GM12873 (cell line): ENCODE data around the gene GSN.

Experiments used
- TF ChIP-seq, protein P1 (sequence below): IDR thresholded peaks from 2 replicates; pipeline ENCODE4 v1.5.1; 2012; ENCODE audit warnings: low read depth, mild to moderate bottlenecking, moderate library complexity, low read length, control low read depth; ENCODE audit not compliant: insufficient read depth; ENCODE audit errors: missing control alignments

GSN gene

DNA sequence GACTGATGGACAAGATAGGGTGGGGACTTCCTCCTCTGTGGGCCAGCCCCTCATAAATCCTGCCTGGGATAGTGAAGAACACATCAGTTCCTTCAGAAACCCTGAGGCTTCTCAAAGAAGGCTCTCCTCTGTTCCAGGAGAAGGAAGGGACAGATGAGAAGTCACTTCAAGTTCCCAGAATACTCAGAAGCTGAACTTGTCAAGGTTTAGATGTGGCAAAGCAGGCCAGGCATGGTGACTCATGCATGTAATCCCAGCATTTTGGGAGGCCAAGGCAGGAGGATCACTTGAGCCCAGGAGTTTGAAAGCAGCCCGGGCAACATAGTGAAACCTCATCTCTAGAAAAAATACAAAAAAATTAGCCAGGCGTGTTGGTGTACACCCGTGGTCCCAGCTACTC, 63.6 kb downstream of the GSN start:
- TF ChIP-seq, protein P1, sequence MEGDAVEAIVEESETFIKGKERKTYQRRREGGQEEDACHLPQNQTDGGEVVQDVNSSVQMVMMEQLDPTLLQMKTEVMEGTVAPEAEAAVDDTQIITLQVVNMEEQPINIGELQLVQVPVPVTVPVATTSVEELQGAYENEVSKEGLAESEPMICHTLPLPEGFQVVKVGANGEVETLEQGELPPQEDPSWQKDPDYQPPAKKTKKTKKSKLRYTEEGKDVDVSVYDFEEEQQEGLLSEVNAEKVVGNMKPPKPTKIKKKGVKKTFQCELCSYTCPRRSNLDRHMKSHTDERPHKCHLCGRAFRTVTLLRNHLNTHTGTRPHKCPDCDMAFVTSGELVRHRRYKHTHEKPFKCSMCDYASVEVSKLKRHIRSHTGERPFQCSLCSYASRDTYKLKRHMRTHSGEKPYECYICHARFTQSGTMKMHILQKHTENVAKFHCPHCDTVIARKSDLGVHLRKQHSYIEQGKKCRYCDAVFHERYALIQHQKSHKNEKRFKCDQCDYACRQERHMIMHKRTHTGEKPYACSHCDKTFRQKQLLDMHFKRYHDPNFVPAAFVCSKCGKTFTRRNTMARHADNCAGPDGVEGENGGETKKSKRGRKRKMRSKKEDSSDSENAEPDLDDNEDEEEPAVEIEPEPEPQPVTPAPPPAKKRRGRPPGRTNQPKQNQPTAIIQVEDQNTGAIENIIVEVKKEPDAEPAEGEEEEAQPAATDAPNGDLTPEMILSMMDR, result no peak

DNA sequence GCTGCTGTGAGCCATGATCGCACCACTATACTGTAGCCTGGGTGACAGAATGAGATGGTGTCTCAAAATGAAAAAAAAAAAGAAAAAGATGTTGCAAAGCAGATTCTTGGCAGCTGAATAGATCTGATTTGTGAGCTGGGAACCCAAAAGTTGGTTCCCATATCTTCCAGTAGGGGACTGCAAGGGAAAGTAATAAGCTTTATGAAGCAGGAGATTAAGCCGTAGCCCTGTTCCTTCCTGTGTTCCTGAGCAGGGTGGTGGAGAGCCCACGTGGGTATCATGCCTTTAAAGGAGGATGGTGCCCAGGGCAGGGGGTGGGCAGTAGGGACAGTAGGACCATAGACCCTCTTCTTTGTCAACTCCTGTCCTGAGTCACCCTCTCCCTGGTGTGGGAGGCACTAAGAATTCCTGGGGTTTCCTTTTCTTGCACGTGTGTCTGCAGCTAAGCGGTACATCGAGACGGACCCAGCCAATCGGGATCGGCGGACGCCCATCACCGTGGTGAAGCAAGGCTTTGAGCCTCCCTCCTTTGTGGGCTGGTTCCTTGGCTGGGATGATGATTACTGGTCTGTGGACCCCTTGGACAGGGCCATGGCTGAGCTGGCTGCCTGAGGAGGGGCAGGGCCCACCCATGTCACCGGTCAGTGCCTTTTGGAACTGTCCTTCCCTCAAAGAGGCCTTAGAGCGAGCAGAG, 64.2 kb downstream of the GSN start:
- TF ChIP-seq, protein P1, result no peak

DNA sequence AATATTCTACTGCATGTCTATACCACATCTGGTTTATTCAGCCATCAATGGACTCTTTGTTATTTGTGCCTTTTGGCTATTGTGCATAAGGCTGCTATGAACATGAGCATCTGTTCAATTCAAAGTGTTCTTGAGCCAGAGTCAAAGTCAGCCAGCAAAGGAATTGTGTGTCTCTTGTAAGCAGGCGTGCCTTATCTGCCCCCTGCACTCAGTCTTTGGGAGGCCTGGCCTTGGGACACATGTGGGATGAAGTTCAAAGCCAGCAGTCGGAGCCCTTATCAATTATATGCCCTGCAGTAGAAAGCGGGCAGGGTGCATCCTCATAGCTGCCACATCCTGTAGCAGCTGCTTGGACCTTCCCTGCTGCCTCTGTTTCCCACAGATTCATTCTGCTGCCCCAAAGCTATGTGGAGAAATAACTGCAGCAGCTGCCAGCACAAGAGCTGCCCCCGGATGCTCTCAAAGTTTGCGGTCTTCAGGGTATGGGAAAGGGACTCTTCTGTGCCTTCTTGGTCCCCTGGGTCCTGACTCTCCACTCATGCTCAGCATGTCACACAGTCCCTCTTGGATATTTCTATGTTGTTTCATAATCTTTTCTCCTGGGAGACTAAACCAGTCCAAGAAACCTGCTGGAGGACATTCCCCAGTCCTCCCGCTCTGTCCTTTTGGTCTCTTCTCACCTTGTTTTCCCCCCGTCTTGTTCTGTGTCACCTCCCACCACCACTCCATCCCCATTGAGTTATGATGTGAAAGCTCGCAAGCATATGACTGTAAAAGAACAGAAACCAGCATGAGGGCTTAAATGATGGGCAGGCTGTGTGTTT, 66.2 kb downstream of the GSN start:
- TF ChIP-seq, protein P1, result no peak

DNA sequence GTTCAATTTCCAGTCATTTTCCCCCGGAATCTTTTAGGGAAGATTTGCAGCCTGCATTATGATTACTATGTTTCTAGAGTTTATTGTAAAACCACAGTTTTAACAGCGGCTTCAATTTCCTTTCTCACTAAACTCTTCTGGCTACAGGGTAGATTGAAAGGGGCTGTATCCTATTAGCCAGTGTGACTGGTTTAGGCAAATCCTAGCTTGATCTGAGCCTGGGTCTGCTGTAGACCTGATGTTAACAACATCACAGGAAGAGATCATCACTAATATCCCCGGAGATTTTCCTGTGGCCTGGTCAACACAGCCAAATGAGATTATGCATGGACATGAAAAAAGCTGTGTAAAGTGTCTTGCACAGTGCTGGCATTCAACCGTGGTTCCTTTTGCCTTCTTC, 68.7 kb downstream of the GSN start:
- TF ChIP-seq, protein P1, result no peak

DNA sequence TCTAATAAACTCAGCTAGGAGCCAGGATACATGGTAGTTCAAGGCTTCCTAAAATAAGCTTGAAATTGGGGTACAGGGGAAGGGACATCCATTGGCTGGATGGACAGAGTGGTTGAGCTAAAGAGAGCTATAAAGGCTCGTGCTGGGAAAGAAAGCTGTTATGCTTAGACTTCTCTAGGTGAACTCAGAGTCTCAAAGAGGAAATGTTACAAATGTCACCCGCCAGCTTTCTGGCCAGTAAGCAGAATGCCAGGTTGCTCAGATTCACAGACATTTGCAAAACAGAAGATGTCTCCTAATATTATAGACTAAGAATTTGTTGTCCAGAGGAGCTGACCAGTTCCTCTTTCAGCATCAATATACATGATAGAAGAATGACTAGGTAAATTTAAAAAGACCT, 71.5 kb downstream of the GSN start:
- TF ChIP-seq, protein P1, result no peak

DNA sequence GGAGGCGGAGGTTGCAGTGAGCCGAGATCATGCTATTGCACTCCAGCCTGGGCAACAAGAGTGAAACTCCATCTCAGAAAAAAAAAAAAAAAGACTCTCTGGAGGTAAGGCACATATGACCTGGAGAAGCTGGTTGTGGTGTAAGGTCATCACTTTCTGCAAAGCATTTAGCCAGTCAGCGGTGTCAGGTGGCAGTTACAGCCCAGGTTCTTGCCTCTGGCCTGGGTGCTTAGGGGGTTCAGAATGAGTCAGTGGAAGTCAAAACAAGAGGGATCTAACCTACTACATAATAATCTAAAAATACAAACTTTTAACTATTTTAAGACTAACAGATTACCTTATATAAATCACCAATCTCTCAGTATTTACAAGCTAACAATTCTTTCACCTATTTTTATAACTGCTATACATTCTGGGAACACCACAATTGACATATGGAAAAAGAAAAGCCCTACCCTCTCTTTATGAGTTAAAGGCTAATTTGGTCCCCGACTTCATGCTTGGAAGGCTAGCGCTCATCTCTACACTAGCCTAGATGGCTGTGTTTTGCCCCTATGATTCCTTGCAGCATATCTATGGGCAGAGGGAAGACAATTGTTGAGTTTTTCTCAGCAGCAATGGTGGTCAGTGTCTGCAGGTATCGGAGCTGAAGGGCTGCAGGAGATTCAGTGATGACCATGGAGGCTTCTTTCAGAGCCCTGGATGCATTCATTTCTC, 72.9 kb downstream of the GSN start:
- TF ChIP-seq, protein P1, result no peak

DNA sequence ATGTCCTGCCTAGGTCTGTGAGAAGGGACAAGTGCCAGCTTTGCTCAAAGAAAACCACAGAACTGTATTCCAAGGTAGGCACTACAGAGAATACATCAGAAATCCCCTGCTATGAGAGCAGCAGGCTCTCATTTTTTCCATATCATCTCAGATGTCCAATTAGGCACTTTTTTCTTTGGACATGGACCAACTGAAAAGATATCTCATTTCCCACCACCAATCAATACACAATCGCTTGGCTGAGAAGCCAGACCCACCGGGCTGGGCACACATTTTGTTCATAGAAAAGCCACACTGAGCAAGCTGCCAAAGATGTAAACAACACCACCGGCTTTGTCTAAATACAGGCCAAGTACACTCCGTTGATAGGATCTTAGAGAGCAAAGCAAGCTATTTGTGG, 76.2 kb downstream of the GSN start:
- TF ChIP-seq, protein P1, result no peak
